Activated T-cell treated with anti-CD3 and anti-CD28 coated beads for 24 hours (primary cell): ENCODE measurements around the gene WNT1.

Experiments used
- DNase-seq: peaks from one replicate; pipeline ENCODE4 v3.0.0-alpha.2; 2020; ENCODE audit warnings: low read depth

Gene WNT1

DNA sequence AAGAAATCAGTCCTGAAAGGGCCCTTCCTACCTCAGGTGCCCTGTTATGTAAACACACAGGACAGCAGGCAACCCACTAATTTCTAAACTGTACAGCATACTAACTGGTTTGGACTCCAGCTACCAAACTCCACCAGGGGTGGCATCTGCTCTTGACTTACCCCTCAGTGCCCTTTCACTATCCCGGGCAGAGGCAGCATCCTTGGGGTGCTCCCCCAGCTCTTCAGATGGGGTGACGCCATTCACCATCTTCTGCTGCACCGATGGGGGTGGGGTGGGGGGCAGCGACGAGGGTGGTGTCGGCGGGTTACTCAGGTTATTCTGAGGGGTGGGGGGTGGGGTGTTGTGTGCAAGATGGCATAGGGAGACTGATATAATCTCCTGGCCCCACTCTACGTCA is 52.0 kb downstream of the WNT1 start:
- no peak for DNase-seq

DNA sequence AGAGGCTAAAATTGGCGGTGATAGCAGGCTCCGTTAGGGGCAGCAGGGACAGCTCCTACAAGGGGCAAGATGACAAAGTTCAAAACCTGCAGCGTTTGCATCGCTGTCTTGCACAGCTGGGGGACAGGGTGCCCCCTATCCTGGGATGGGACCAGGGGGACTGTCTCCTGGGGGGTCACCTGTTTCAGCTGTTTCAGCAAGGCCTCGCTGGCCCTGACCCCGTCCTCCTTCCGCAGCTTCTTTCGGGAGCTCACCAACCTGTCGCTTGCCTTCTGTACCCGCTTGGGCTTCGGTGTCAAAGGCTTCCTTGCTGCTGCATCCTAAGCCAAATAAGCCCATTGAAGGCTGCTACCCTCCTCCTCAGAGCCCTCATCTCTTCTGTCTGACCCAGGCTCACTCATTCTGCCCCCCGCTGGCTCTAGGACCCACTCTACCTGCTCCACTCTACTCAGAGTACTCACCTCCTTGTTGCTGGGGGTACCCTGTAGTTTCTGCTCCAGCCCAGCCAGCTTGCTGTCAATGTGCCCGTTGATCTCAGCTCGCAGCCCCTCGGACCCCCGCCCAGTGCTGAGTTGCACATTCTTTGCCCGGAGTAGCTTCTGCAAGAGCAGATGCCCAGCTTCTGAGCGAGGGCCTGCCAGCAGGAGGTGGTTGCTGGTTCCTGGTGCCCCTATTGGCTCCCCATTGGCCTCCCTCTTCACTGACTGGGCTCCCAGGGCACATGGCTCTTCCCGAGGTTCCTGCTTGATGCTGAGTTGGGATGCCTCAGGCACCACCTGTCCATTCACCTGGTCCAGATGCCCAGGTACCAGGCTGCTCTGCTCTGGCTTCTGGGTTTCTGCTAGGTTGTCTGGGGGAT is 52.8 kb downstream of the WNT1 start:
- no peak for DNase-seq

DNA sequence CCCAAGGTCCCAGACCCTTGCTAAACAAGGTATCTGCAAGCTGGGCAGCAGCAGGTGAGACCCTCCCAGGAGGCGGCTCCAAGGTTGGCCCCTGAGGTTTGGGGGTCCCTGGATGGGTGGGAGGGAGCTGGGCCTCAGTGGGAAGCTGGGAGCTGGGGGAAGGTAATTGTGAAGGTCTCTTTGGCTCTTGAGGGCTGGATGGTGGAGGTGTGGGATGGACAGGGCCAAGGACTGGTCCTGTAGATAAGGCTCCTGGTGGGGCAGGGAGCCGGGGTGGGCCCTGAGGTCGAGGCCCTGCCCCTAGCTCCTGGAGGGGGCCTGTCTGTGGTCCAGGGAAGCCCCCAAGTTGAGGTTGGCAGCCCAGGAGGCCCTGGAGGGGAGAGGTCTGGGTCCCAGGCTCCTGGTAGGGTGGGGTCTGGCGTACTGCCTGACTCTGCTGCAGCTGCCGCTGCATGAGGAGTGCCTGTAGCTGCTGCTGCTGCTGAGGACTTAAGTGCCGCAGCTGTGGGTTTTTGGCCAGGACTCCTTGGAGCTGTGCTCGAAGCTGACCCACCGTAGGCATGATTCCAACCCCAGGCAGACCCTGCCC is 53.5 kb downstream of the WNT1 start:
- no peak for DNase-seq
